ENCODE measurements around the gene TCF7L1.
"Not testable (repeated sequence)": the region's sequence is repeated elsewhere in the genome, so short reads cannot be mapped to it uniquely, and the experiment has no call there.

The TCF7L1 gene

DNA sequence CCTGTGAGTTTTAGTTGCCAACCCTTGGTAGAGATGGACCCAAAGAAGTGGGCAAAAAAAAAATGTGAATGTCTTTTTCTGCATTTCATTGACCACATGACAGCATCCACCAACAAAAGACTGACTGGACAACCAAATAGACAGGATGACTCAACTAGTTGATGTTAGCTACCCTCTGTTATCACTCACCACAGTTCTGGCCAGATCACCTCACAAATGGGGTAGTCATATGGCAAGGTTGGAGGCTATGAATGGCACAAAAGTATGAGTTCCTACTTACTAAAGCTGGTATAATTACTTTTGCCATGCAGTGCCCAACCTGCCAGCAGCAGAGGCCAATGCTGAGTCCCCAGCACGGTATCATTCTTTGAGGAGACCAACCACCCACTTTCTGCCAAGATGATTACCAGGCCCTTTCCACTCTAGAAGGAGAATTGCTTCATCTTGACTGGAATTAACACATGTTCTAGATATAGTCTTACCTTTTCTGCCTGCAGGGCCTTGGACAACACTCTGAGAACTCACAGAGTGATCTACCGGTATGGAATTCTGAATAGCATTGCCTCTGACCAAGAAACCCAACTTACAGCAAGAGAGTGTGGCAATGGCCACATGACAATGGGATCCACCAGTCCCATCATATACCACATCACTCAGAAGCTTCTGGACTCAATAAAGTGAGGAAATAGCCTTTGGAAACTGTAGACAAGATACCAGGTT, 20.1 kb upstream of the TCF7L1 start:
- TF ChIP-seq, protein P1, sequence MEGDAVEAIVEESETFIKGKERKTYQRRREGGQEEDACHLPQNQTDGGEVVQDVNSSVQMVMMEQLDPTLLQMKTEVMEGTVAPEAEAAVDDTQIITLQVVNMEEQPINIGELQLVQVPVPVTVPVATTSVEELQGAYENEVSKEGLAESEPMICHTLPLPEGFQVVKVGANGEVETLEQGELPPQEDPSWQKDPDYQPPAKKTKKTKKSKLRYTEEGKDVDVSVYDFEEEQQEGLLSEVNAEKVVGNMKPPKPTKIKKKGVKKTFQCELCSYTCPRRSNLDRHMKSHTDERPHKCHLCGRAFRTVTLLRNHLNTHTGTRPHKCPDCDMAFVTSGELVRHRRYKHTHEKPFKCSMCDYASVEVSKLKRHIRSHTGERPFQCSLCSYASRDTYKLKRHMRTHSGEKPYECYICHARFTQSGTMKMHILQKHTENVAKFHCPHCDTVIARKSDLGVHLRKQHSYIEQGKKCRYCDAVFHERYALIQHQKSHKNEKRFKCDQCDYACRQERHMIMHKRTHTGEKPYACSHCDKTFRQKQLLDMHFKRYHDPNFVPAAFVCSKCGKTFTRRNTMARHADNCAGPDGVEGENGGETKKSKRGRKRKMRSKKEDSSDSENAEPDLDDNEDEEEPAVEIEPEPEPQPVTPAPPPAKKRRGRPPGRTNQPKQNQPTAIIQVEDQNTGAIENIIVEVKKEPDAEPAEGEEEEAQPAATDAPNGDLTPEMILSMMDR (IDR thresholded peaks at IDR 0.05; ENCODE audit: borderline replicate concordance, insufficient read depth, low read depth, low read length): no peak
- no peak overlapping the region for H3K4me3 ChIP-seq (ENCODE audit: low read depth, low read length)

DNA sequence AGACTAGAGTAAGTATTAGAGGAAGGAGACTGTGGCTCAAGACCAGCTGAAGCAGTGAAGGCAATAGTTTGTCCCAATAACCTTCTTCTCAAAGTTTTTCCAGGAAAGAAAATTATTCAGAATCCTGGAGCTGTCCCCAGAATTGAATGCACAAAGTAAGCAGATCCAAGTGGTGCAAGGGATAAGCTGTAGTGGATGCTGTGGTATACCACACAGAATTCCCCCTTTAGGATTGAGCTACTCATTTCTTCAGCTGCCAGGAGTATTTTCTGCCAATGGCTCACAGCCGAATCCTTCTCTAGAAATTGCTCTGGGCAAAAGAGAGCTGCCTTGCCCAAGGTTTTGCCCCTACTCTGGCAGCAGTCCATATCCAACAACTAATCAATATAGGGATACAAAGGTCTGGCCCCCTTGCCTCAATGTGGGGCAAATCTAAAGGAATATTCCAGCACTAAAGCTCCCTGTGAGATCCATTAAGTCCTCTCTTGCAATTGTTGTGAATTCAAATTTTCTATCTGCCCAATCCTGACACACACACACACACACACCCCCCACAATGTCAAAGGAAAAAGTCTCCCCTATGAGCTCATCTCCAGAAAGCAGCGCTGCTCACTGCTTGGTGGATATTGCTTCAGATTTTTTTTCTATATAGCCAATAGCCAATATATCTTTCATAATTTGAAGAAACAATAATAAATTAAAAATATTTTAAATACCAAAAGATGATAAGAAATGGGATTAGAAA, 18.4 kb upstream of the TCF7L1 start:
- no peak overlapping the region for H3K4me3 ChIP-seq (ENCODE audit: low read depth, low read length)
- TF ChIP-seq, protein P1 (IDR thresholded peaks at IDR 0.05; ENCODE audit: borderline replicate concordance, insufficient read depth, low read depth, low read length): no peak

DNA sequence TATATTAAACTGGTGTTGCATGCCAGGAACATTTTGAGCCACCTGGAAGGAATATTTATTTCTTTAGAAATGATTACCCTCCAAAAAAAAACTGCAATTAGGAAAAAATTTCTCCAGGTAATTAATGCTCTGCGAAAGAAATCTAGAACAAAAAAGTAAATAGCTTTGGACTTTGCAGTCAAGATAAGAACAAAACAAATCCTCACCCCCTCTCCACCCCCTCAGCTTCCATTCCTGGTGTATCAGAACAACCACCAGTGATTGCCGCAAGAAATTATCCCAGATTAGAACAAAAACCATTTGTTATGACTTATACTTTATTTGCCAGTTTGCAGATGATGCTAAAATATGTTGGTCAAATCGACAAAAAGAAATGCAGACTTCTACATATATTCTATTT, 17.0 kb upstream of the TCF7L1 start:
- TF ChIP-seq, protein P1 (IDR thresholded peaks at IDR 0.05; ENCODE audit: borderline replicate concordance, insufficient read depth, low read depth, low read length): no peak

DNA sequence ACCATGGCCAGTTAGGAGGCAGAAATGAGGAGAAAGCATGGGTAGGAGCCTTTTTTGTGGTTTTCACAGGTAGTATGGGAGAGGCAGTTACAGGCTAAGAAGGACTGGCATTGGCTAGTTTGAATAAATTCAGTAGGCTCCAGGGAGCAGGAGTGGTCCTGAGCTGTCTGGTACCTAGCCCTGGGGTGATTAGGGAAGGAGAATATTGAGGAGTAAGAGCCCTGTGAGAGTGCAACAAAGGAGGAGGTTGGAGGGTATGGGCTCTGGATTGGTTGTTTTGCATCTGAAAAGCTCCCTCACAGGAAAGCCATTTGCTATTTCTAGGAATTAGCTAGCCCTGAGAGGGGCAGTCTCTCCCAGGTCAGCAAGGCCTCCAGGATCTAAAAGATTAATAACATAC, 13.3 kb upstream of the TCF7L1 start:
- no peak overlapping the region for H3K4me3 ChIP-seq (ENCODE audit: low read depth, low read length)
- TF ChIP-seq, protein P1 (IDR thresholded peaks at IDR 0.05; ENCODE audit: borderline replicate concordance, insufficient read depth, low read depth, low read length): no peak

More for the DNA sequence above, 17.0 kb upstream of the TCF7L1 start:
- H3K4me3 ChIP-seq (ENCODE audit: low read depth, low read length): no peak overlapping the region

DNA sequence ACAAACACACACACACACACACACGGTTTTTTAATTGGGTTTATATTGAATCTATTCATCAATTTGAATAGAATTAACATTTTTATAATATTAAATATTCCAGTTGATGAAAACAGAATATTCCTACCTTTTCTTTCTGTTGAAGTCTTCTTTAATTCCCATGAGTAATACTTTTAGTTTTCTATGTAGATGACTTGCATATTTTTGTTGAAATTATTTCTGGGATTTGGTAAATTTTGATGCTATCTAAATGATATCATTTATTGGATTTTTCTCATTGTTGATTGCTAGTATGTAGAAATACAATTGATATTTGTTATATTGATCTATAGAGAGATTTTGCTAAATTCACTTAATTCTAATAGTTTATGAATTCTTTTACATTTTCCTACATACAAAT, 12.8 kb upstream of the TCF7L1 start:
- TF ChIP-seq, protein P1 (IDR thresholded peaks at IDR 0.05; ENCODE audit: borderline replicate concordance, insufficient read depth, low read depth, low read length): no peak
- H3K4me3 ChIP-seq (ENCODE audit: low read depth, low read length): no peak overlapping the region

DNA sequence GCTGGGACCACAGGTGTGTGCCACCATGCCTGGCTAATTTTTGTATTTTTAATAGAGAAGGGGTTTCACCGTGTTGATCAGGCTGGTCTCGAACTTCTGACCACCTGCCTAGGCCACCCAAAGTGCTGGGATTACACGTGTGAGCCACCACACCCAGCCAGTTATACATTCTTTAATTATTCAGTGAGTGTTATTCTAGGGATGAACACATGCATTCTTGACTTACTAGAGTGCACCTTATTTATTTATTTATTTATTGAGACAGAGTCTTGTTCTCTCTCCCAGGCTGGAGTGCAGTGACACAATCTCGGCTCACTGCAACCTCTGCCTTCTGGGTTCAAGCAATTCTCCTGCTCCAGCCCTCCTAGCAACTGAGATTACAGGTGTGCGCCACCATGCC, 6.7 kb upstream of the TCF7L1 start:
- H3K4me3 ChIP-seq (ENCODE audit: low read depth, low read length): not testable (repeated sequence)

DNA sequence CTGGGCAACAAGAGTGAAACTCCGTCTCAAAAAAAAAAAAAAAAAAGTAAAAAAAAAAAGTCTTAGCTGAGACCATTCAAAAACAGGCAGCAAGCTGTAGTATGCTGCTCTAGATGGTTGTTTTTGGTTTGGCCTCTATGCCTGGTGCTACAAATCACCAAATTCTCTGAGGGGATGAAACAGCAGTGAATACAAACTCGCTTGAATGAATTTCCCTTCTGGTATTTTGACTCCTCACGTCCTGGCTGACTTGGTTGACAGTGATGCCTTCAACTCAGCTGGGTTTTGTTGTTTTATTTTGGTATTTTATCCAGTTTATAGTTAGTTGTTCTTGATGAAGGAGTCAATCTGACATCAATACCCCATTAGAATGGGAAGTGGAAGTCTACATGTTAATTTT, 3.3 kb upstream of the TCF7L1 start:
- TF ChIP-seq, protein P1 (IDR thresholded peaks at IDR 0.05; ENCODE audit: borderline replicate concordance, insufficient read depth, low read depth, low read length): no peak
- H3K4me3 ChIP-seq (ENCODE audit: low read depth, low read length): no peak overlapping the region
